ENCODE data around the gene C1orf94.

- TF ChIP-seq JUN (IDR thresholded peaks at IDR 0.05; ENCODE audit: low read depth, low read length) (no peak), SUZ12 (IDR thresholded peaks at IDR 0.05; ENCODE audit: low read length) (no peak), POLR2AphosphoS5 (IDR thresholded peaks at IDR 0.05; ENCODE audit: low read depth, low read length) (no peak), RFX5 (IDR thresholded peaks at IDR 0.05; ENCODE audit: borderline replicate concordance, low read depth, low read length) (no peak)
Observed at GRCh38 chr1:34236089-34236488, 59.4 kb downstream of the C1orf94 start.

All from H1 (cell line).